Stimulated activated CD8-positive, alpha-beta memory T cell treated with anti-CD3 and anti-CD28 coated beads, Interleukin-4, amount 100 ng/mL, for 1 hour (primary cell): ENCODE results near the gene UQCRHL.
"Not testable (repeated sequence)": the region's sequence is repeated elsewhere in the genome, so short reads cannot be mapped to it uniquely, and the experiment has no call there.

Experiments
- DNase-seq, 2 donors: peaks; one replicate each; pipeline ENCODE4 v3.0.0-alpha.2; 2020; ENCODE audit warnings: low read depth in 2 of 2, low spot score in 1 of 2

UQCRHL gene

GRCh38 chr1:15807549-15807948, at the start of gene UQCRHL:
Gene UQCRHL, minus strand, starts transcription at chr1:15807649. Its CDS starts 0 bp downstream, at chr1:15807649.
- DNase-seq = not testable (repeated sequence)

GRCh38 chr1:15856888-15857287, 49.4 kb upstream of the UQCRHL start:
- DNase-seq = no peak

- DNase-seq = no peak
Measured at GRCh38 chr1:15852828-15853302, 45.4 kb upstream of the UQCRHL start.

- DNase-seq = no peak
Measured at GRCh38 chr1:15852036-15852827, 44.8 kb upstream of the UQCRHL start.

- DNase-seq = no peak
Measured at GRCh38 chr1:15851210-15852035, 44.0 kb upstream of the UQCRHL start.

DNA sequence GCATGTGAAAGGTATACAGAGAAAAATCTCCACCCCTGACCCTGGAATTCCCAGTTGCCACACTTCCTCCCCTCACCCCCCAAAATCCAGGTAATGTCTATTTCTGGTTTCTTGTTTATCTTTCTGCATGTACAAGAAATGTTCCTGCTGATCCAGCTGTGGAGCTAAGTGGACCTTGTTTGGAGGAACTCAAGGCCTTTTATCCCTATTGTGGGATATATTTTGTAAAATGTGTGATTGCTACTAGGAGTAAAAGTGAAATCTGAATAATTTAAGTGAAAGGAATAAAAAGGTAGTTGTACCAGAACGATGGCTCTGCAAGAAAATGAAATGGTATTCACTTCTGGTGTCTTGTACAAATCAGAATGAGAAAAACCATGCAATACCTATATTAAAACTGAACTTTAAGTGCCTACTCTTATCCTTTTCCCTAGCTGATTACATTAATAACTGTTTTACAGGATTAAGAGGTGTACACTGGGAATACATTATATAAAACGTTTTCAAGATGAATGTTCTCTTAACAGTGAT, 43.1 kb upstream of the UQCRHL start:
- no peak for DNase-seq

- DNase-seq = no peak
Measured at GRCh38 chr1:15849775-15850324, 42.4 kb upstream of the UQCRHL start.

GRCh38 chr1:15848929-15849774, 41.7 kb upstream of the UQCRHL start:
- no peak for DNase-seq

- no peak for DNase-seq
Measured at GRCh38 chr1:15848143-15848928, 40.9 kb upstream of the UQCRHL start.

GRCh38 chr1:15847893-15848142, 40.4 kb upstream of the UQCRHL start:
- DNase-seq = no peak

DNA sequence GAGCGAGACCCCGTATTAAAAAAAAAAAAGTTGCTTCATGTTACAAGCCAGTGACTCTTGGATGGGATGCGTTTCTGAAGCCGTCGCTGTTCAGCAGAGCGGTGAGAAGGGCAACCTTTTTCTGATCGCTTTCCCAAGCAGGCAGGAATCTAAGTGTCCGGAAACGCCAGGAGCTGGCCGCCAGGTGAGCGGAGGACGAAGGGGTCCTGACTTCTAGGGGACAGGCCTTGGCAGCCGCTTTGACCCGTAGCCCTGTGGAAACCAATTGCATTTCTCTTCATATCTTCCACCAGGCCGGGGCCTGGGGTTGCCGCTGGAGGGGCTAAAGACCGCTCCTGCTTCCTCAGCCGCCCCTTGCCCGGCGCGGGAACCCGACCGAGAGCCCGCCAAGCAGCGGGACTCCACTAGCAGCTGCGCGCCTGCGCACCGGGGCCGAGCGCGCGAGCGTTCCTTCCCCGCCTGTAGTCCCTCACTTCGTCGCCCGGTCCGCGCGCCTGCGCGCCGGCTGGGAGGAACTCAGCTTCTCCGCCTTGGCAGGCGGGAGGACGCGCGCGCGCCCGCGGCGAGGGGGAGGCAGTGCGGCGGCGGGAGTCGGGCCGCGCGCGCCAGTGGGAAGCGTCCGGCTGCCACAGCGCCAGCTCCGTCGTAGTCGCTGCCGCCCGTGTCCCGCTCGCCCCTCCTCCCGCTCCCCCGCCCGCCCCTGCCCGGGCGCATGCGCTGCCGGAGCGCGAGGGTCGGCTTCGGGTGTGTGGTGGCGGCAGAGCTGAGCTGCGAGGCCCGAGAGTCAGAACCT, 39.8 kb upstream of the UQCRHL start, which contains the start of gene SPEN:
Gene SPEN (plus strand): TSS at position 608 of the 793 bp plus-strand sequence. CDS start 361 bp downstream, outside the sequence.
- DNase-seq = peak; percentile 88 to 95

GRCh38 chr1:15846056-15846455, 38.6 kb upstream of the UQCRHL start:
- not testable (repeated sequence) for DNase-seq

GRCh38 chr1:15843826-15844572, 36.5 kb upstream of the UQCRHL start:
- no peak for DNase-seq

GRCh38 chr1:15838721-15839120, 31.3 kb upstream of the UQCRHL start:
- no peak for DNase-seq

- DNase-seq = no peak
Measured at GRCh38 chr1:15837931-15838330, 30.5 kb upstream of the UQCRHL start.

DNA sequence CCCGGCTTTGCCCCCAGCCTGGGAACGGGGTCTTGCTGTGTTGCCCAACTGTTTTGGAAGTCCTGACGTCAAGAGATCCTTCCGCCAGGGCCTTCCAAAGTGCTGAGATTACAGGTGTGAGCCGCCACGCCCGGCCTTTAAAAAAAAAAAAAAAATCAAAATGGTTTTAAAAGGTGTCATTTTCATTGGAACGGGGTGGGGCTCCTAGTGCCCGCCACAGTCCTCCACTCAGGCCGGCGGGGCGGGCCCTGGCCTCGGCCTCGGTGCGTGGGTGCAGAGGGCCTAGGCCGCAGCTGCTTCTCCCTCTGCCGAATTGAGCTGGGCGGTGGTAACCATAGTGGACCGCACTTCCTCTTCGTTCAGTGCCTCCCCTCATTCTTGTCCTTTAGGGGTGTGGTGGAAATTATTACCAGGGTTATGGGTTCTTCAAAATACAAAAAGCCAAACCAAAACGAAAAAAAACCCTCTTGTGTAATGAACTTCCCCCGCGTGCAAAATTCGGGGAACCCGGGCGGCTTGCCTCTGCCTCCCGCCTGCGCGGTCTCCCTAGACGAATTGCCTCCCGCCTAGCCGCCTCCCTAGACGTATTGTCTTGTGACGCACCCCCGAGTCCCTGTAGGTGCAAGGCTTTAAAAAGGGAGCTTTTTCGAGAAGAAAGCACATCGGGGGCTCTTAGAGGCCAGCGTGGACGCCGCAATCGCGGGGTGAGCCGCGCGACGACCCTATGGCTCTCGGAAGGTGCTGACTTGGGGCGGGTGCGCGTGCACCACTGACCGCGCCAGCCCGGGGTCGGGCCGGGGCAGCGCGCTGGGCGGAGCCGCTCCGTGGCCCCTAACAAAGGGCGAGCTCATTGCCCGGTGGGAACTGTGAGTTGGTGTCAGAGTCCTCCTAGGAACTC, 29.6 kb upstream of the UQCRHL start:
- DNase-seq = no peak

DNA sequence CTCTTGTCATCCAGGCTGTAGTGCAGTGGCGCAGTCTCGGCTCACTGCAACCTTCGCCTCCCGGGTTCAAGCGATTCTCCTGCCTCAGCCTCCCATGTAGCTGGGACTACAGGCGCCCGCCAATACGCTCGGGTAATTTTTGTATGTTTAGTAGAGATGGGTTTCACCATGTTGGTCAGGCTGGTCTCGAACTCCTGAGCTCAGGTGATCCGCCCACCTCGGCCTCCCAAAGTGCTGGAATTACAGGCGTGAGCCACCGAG, 29.0 kb upstream of the UQCRHL start:
- DNase-seq = not testable (repeated sequence)
